Ishikawa (cell line): ENCODE results near the gene CBX2.

ENCODE experiments used
- CEBPB ChIP-seq: IDR thresholded peaks from 2 replicates; pipeline ENCODE4 v1.6.1; 2012
- CREB1 ChIP-seq: IDR thresholded peaks from 2 replicates; pipeline ENCODE4 v1.6.1; 2012; ENCODE audit warnings: low read depth
- EGR1 ChIP-seq: IDR thresholded peaks from 2 replicates; pipeline ENCODE4 v1.6.1; 2012
- EP300 ChIP-seq: IDR thresholded peaks from 2 replicates; pipeline ENCODE4 v1.6.1; 2012; ENCODE audit warnings: borderline replicate concordance
- FOXM1 ChIP-seq: IDR thresholded peaks from 2 replicates; pipeline ENCODE4 v1.6.1; 2012; ENCODE audit warnings: low read depth, borderline replicate concordance
- NFIC ChIP-seq: IDR thresholded peaks from 2 replicates; pipeline ENCODE4 v1.6.1; 2012
- RAD21 ChIP-seq: IDR thresholded peaks from 2 replicates; pipeline ENCODE4 v1.6.1; 2012; ENCODE audit warnings: low read depth
- TAF1 ChIP-seq: IDR thresholded peaks from 2 replicates; pipeline ENCODE4 v1.6.1; 2012; ENCODE audit warnings: low read depth, mild to moderate bottlenecking
- YY1 ChIP-seq: IDR thresholded peaks from 2 replicates; pipeline ENCODE4 v1.6.1; 2012; ENCODE audit warnings: low read depth
- ZBTB7A ChIP-seq: IDR thresholded peaks from 2 replicates; pipeline ENCODE4 v1.6.1; 2012; ENCODE audit warnings: low read depth
- TF ChIP-seq, protein P1 (sequence below): IDR thresholded peaks from 2 replicates; pipeline ENCODE4 v1.6.1; 2012
- TF ChIP-seq, protein P2 (sequence below): IDR thresholded peaks from 2 replicates; pipeline ENCODE4 v1.6.1; 2012; ENCODE audit warnings: low read depth, mild to moderate bottlenecking
- TF ChIP-seq, protein P3 (sequence below): IDR thresholded peaks from 2 replicates; pipeline ENCODE4 v1.6.1; 2012

DNA sequence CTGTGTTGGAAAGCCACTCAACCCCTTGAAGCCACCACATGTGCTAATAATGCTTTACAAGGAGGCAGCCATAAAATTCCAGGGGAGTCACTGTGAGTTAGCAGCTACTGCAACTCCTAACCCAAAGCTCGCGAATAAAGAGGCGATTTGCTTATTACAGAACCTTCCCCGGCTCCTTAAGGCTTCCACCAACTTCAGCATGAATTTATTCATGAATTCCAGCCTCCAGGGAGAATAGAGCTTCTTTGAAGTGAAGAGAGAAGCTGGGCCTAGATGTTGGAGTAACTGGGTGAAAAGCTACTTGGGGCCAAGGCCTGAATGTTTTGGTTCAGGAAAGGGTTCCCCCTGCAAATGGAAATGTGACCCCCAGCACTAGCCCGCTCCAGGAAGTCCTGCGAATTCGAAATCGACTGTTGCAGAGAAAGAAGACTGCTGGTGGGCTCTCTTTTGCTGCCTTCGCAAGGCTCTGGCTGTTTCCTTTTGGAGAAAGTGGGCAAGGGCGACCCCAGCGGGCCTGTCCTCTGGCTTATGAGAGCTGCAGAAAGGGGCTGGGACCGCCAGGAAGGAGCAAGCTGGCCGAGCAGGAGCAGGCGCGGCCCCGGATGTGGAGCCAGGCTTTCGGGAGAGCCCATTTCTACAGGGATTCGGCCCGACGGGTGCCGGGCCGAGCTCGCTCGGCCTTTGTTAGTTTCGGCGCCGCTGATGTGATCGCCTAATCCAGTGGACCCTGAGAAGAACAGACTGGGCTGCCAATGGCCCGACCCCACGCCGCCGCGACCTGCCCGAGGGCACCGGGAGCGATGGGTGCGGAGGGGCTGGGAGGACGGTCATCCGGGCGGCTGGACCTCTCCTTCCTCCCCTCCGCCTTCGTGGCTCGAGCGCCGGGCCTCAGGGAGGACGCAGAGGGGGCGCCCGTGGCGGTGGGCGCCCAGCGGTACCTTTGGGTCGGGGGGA, 11.3 kb downstream of the CBX2 start:
- TF ChIP-seq NFIC (no peak), CEBPB (no peak), EP300 (no peak), ZBTB7A (no peak), TAF1 (no peak), EGR1 (no peak), RAD21 (no peak), YY1 (no peak), CREB1 (no peak), FOXM1 (no peak)
- TF ChIP-seq, protein P1, sequence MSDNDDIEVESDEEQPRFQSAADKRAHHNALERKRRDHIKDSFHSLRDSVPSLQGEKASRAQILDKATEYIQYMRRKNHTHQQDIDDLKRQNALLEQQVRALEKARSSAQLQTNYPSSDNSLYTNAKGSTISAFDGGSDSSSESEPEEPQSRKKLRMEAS: no peak
- TF ChIP-seq, protein P2, sequence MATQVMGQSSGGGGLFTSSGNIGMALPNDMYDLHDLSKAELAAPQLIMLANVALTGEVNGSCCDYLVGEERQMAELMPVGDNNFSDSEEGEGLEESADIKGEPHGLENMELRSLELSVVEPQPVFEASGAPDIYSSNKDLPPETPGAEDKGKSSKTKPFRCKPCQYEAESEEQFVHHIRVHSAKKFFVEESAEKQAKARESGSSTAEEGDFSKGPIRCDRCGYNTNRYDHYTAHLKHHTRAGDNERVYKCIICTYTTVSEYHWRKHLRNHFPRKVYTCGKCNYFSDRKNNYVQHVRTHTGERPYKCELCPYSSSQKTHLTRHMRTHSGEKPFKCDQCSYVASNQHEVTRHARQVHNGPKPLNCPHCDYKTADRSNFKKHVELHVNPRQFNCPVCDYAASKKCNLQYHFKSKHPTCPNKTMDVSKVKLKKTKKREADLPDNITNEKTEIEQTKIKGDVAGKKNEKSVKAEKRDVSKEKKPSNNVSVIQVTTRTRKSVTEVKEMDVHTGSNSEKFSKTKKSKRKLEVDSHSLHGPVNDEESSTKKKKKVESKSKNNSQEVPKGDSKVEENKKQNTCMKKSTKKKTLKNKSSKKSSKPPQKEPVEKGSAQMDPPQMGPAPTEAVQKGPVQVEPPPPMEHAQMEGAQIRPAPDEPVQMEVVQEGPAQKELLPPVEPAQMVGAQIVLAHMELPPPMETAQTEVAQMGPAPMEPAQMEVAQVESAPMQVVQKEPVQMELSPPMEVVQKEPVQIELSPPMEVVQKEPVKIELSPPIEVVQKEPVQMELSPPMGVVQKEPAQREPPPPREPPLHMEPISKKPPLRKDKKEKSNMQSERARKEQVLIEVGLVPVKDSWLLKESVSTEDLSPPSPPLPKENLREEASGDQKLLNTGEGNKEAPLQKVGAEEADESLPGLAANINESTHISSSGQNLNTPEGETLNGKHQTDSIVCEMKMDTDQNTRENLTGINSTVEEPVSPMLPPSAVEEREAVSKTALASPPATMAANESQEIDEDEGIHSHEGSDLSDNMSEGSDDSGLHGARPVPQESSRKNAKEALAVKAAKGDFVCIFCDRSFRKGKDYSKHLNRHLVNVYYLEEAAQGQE: no peak
- TF ChIP-seq, protein P3, sequence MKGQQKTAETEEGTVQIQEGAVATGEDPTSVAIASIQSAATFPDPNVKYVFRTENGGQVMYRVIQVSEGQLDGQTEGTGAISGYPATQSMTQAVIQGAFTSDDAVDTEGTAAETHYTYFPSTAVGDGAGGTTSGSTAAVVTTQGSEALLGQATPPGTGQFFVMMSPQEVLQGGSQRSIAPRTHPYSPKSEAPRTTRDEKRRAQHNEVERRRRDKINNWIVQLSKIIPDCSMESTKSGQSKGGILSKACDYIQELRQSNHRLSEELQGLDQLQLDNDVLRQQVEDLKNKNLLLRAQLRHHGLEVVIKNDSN: no peak
